Measurements from ENCODE around the gene TMEM255B.

The TMEM255B gene

GRCh38 chr13:113771709-113772331 lies 12.8 kb downstream of the TMEM255B start:
- no peak for TF ChIP-seq CTCF (conservative IDR thresholded peaks at IDR 0.05)
- no peak for TF ChIP-seq ZFX (IDR thresholded peaks at IDR 0.05)
- H3K27ac ChIP-seq: no peak overlapping the region

- H3K27ac ChIP-seq: no peak overlapping the region
- no peak for TF ChIP-seq CTCF (conservative IDR thresholded peaks at IDR 0.05)
- TF ChIP-seq ZFX (IDR thresholded peaks at IDR 0.05): no peak
These were observed 15.4 kb downstream of the TMEM255B start for GRCh38 chr13:113774177-113775107.

- no peak for TF ChIP-seq CTCF (conservative IDR thresholded peaks at IDR 0.05)
- no peak for TF ChIP-seq ZFX (IDR thresholded peaks at IDR 0.05)
- no peak overlapping the region for H3K27ac ChIP-seq
These were observed 16.6 kb downstream of the TMEM255B start for GRCh38 chr13:113775451-113776145.

- no peak for TF ChIP-seq ZFX (IDR thresholded peaks at IDR 0.05)
- no peak for TF ChIP-seq CTCF (conservative IDR thresholded peaks at IDR 0.05)
- no peak overlapping the region for H3K27ac ChIP-seq
These were observed 17.5 kb downstream of the TMEM255B start for GRCh38 chr13:113776231-113777125.

- no peak overlapping the region for H3K27ac ChIP-seq
- TF ChIP-seq ZFX (IDR thresholded peaks at IDR 0.05) (no peak), CTCF (conservative IDR thresholded peaks at IDR 0.05) (no peak)
These were observed 18.6 kb downstream of the TMEM255B start for GRCh38 chr13:113777311-113778260.

GRCh38 chr13:113781571-113781970 lies 22.5 kb downstream of the TMEM255B start:
- no peak overlapping the region for H3K27ac ChIP-seq
- TF ChIP-seq CTCF (conservative IDR thresholded peaks at IDR 0.05) (no peak), ZFX (IDR thresholded peaks at IDR 0.05) (no peak)
